Kidney (tissue), 14 donors: ENCODE results near the gene SLC37A4. TPM values are rescaled to one million over a fixed set of nuclear protein-coding genes. Genes with fewer than 3 reads are reported as not detected.
"Not testable (repeated sequence)": the region's sequence is repeated elsewhere in the genome, so short reads cannot be mapped to it uniquely, and the experiment has no call there.

Source experiments
- DNase-seq, 5 donors: peaks; one replicate each; pipeline ENCODE4 v3.0.0-alpha.2; 2013 to 2020
- FAIRE-seq: peaks from 2 replicates; lab custom pipeline; 2012; peaks lifted over from hg19 to GRCh38; lab: Jason Lieb, UNC
- H3K27ac ChIP-seq, 2 donors: one replicate each; pipeline ENCODE4 v1.7.0; 2013; ENCODE audit warnings: low read depth in 2 of 2, low read length in 2 of 2, inconsistent platforms in 1 of 2
- H3K27me3 ChIP-seq: one replicate; pipeline ENCODE4 v1.7.1; 2013; ENCODE audit warnings: low read length, inconsistent platforms; ENCODE audit not compliant: control insufficient read depth, insufficient read depth
- H3K36me3 ChIP-seq, 3 donors: one replicate each; pipeline versions ENCODE4 v1.7.0 to v1.7.1; 2013; ENCODE audit warnings: low read length in 3 of 3, control low read depth in 1 of 3, inconsistent platforms in 1 of 3; ENCODE audit not compliant: insufficient read depth in 3 of 3, control insufficient read depth in 2 of 3
- H3K4me1 ChIP-seq, 3 donors: one replicate each; pipeline versions ENCODE4 v1.7.0 to v1.7.1; 2013; ENCODE audit warnings: low read length in 3 of 3, inconsistent platforms in 1 of 3, low read depth in 1 of 3; ENCODE audit not compliant: control insufficient read depth in 2 of 3, insufficient read depth in 2 of 3
- H3K4me3 ChIP-seq, 3 donors: one replicate each; pipeline versions ENCODE4 v1.7.0 to v1.8.1; 2013; ENCODE audit warnings: low read length in 3 of 3, control low read depth in 1 of 3, inconsistent platforms in 1 of 3
- H3K9ac ChIP-seq, 3 donors: one replicate each; pipeline versions ENCODE4 v1.7.0 to v1.7.1; 2013; ENCODE audit warnings: low read length in 3 of 3, control low read depth in 1 of 3, inconsistent platforms in 1 of 3
- H3K9me3 ChIP-seq, 3 donors: one replicate each; pipeline versions ENCODE4 v1.7.0 to v1.7.1; 2013; ENCODE audit warnings: low read length in 3 of 3, control low read depth in 1 of 3, inconsistent platforms in 1 of 3; ENCODE audit not compliant: control insufficient read depth in 2 of 3, insufficient read depth in 1 of 3
- intact Hi-C: fragments of 100-400 bp; cut with DNase I; formaldehyde crosslinking; loops from one replicate; pipeline ENCODE4 v1.11.1; 2022
- polyA plus RNA-seq: library from polyadenylated mRNA; stranded (reverse); fragments of 350-450 nt; fragmentation: Illumina TruSeq; extraction: RNeasy Lipid Tissue Mini Kit (QIAGEN cat#74804); gene quantifications from one replicate; pipeline ENCODE4 v1.2.3, GENCODE V29; 2014; ENCODE audit warnings: low read depth, low replicate concordance; ENCODE audit not compliant: insufficient read depth
- total RNA-seq: library from RNA; stranded (reverse); fragmentation: NEBNext Ultra II Directional; extraction: Animal tissue kit (Norgen Biotek cat#: 25700); gene quantifications from one replicate; pipeline ENCODE4 v1.2.1, GENCODE V29; 2021
- TF ChIP-seq, protein P1 (sequence below): IDR thresholded peaks from 3 replicates; pipeline ENCODE4 v1.5.1; 2012; ENCODE audit warnings: mild to moderate bottlenecking, moderate library complexity, borderline replicate concordance; ENCODE audit not compliant: insufficient read depth; ENCODE audit errors: extremely low read depth
- donor health status: control.
- donor health status: control.
- donor health status: control.
- donor health status: control.
- donor health status: control.
- donor health status: DM: yes; HTN: yes; CAD: no.
- donor health status: Normal renal cell carcinoma (clear cell type).

Gene SLC37A4
- total and polyA plus RNA-seq, 2 donors from 2014 or later = 49.5 to 115 TPM

DNA sequence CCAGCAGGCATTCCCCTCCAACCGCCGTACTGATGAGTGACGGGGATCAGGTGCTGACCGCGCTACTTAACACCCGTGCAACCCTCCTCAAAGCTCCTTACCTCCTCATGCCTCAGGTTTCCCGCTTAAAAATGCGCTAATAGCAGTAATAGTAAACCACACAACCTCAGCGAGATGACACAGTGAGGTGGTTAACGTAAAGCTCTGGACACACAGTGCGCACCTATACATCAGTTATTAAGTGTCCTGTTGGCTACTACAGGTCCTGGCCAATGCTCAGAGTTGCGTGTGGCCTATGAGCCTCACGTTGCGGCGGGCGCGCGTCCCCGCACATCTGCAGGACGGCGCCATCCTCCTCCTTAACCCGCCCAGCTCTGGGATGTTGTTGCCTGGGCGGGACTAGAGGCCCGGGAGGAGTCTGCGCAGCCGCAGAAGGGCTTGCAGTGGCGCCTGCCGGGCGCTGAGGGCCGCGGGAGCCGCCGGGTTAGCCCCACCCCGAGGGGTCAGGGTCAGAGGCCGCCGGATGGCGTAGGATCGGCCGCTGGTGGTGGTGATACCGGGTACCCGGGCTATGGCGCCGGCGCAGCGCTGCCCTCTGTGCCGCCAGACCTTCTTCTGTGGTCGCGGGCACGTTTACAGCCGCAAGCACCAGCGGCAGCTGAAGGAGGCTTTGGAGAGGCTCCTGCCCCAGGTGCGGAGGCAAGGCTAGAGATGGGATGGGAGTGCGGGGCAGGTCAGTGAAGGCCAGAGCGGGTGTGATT is 32.9 kb downstream of the SLC37A4 start, which contains the start of gene CENATAC:
Gene CENATAC, plus strand, starts transcription at position 512 of the 761 bp plus-strand sequence. Its CDS starts 60 bp downstream, at position 572.
- Histone ChIP-seq H3K36me3 (peaks cover 2 to 3% (median 3%) of the 10 kb centered on the region in 3 donors), H3K9me3 (no peaks in the 10 kb centered on the region), H3K27me3 (no peaks in the 10 kb centered on the region), H3K4me1 (peaks cover 0 to 17% (median 0%) of the 10 kb centered on the region in 3 donors), H3K27ac (peak within 1 kb of the TSS in 1 of 2 donors; percentile 85), H3K9ac (peak within 1 kb of the TSS; percentile 68 to 99 (median 74)), H3K4me3 (peak within 1 kb of the TSS; percentile 87 to 99 (median 92))
- FAIRE-seq (no peak), DNase-seq (peak; percentile 94 to 98 (median 96))
- TF ChIP-seq, protein P1, sequence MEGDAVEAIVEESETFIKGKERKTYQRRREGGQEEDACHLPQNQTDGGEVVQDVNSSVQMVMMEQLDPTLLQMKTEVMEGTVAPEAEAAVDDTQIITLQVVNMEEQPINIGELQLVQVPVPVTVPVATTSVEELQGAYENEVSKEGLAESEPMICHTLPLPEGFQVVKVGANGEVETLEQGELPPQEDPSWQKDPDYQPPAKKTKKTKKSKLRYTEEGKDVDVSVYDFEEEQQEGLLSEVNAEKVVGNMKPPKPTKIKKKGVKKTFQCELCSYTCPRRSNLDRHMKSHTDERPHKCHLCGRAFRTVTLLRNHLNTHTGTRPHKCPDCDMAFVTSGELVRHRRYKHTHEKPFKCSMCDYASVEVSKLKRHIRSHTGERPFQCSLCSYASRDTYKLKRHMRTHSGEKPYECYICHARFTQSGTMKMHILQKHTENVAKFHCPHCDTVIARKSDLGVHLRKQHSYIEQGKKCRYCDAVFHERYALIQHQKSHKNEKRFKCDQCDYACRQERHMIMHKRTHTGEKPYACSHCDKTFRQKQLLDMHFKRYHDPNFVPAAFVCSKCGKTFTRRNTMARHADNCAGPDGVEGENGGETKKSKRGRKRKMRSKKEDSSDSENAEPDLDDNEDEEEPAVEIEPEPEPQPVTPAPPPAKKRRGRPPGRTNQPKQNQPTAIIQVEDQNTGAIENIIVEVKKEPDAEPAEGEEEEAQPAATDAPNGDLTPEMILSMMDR = no peak
- intact Hi-C loops = no loop called here

GRCh38 chr11:118996926-118997626 is 33.6 kb downstream of the SLC37A4 start:
- Histone ChIP-seq H3K36me3 (peaks cover 2 to 3% (median 3%) of the 10 kb centered on the region in 3 donors), H3K27ac (no peak overlapping the region), H3K4me1 (peaks cover 0 to 17% (median 0%) of the 10 kb centered on the region in 3 donors), H3K9me3 (no peaks in the 10 kb centered on the region), H3K27me3 (no peaks in the 10 kb centered on the region), H3K4me3 (peak overlapping the region; percentile 87 to 99 (median 92)), H3K9ac (peak overlapping the region; percentile 43 to 99 (median 74))
- intact Hi-C loops = no loop called here
- FAIRE-seq = no peak
- TF ChIP-seq, protein P1 = no peak
- peak in 2 of 5 donors; percentile 17 to 47 for DNase-seq

DNA sequence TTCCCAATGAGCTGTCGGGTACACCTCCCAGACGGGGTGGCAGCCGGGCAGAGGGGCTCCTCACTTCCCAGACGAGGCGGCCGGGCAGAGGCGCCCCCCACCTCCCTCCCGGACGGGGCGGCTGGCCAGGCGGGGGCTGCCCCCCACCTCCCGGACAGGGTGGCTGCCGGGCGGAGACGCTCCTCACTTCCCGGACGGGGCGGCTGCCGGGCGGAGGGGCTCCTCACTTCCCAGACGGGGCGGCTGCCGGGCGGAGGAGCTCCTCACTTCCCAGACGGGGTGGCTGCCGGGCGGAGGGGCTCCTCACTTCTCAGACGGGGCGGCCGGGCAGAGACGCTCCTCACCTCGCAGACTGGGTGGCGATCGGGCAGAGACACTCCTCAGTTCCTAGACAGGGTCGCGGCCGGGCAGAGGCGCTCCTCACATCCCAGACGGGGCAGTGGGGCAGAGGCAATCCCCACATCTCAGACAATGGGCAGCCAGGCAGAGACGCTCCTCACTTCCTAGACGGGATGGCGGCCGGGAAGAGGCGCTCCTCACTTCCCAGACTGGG is 39.1 kb downstream of the SLC37A4 start:
- DNase-seq, H3K36me3 ChIP-seq, H3K27ac ChIP-seq, H3K27me3 ChIP-seq, H3K9ac ChIP-seq, H3K4me3 ChIP-seq, intact Hi-C loops, FAIRE-seq, H3K9me3 ChIP-seq, H3K4me1 ChIP-seq: not testable (repeated sequence)

DNA sequence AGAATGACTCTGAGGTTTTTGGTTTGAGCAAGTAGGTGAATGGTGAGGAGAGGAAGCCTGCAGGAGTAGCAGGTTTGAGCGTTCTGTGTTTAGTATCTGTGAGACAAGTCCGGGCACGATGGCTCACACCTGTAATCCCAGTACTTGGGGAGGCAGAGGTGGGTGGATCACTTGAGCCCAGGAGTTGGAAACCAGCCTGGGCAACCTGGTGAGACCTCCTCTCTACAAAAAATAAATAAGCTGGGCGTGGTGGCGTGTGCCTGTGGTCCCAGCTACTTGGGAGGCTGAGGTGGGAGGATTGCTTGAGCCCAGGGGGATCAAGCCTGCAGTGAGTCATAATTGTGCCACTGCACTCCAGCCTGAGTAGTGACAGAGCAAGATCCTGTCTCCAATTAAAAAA is 42.4 kb downstream of the SLC37A4 start:
- TF ChIP-seq, protein P1 = no peak
- Histone ChIP-seq H3K9ac (no peak overlapping the region), H3K9me3 (no peaks in the 10 kb centered on the region), H3K27me3 (no peaks in the 10 kb centered on the region), H3K4me3 (no peak overlapping the region), H3K27ac (no peak overlapping the region), H3K4me1 (no peaks in the 10 kb centered on the region), H3K36me3 (no peaks in the 10 kb centered on the region)
- intact Hi-C loops = no loop called here
- DNase-seq (no peak), FAIRE-seq (no peak)
